Ascending aorta (tissue), 2 donors: Measurements from ENCODE around the gene SPTLC2. TPM values are rescaled to one million over a fixed set of nuclear protein-coding genes. Genes with fewer than 3 reads are reported as not detected.

ENCODE experiments used
- DNase-seq, 2 donors: peaks; one replicate each; pipeline ENCODE4 v3.0.0-alpha.2; 2019; ENCODE audit warnings: low spot score in 2 of 2
- H3K27ac ChIP-seq, 2 donors: fragments of 200-600 bp; sonication (generic); one replicate each; pipeline ENCODE4 v1.5.1; 2016 to 2017; ENCODE audit warnings: mild to moderate bottlenecking in 1 of 2
- H3K27me3 ChIP-seq: fragments of 200-600 bp; sonication (generic); one replicate; pipeline ENCODE4 v1.5.1; 2017
- H3K36me3 ChIP-seq, 2 donors: fragments of 200-600 bp; sonication (generic); one replicate each; pipeline ENCODE4 v1.5.1; 2016
- H3K4me1 ChIP-seq, 2 donors: fragments of 200-600 bp; sonication (generic); one replicate each; pipeline ENCODE4 v1.5.1; 2016 to 2017; ENCODE audit warnings: mild to moderate bottlenecking in 1 of 2
- H3K4me3 ChIP-seq, 2 donors: fragments of 200-600 bp; sonication (generic); one replicate each; pipeline ENCODE4 v1.5.1; 2016 to 2017; ENCODE audit warnings: mild to moderate bottlenecking in 1 of 2
- H3K9me3 ChIP-seq, 2 donors: fragments of 200-600 bp; sonication (generic); one replicate each; pipeline ENCODE4 v1.5.1; 2016
- CTCF ChIP-seq, 3 experiments: fragments of 200-600 bp in 2 of 3; fragments of 450-650 bp in 1 of 3; sonication (generic) in 2 of 3; IDR thresholded peaks; one replicate each; pipeline ENCODE4 v1.5.1; 2016 to 2019; ENCODE audit warnings: antibody characterized with exemption in 3 of 3, mild to moderate bottlenecking in 1 of 3, moderate library complexity in 1 of 3
- intact Hi-C: fragments of 100-400 bp; cut with DNase I; formaldehyde crosslinking; loops from one replicate; pipeline ENCODE4 v1.15.1; 2023
- total RNA-seq: library from RNA; depleted of rRNA; stranded (reverse); fragments of >200 nt; gene quantifications from one replicate; pipeline ENCODE4 v1.1.0, GENCODE V29; 2016

The SPTLC2 gene
- total RNA-seq, 1 donor from 2014 or later, result 25.7 TPM

GRCh38 chr14:77603031-77603430 lies 13.4 kb downstream of the SPTLC2 start:
- H3K9me3 ChIP-seq, result no peaks in the 10 kb centered on the region
- no peak overlapping the region for H3K27ac ChIP-seq
- no peak overlapping the region for H3K4me3 ChIP-seq
- no peak for TF ChIP-seq CTCF (IDR thresholded peaks at IDR 0.05)
- peaks cover 0 to 2% of the 10 kb centered on the region in 2 donors for H3K4me1 ChIP-seq
- H3K27me3 ChIP-seq, result no peaks in the 10 kb centered on the region
- H3K36me3 ChIP-seq, result no peaks in the 10 kb centered on the region
- DNase-seq, result no peak
- intact Hi-C loops, result no loop called here

GRCh38 chr14:77601846-77602619 lies 14.4 kb downstream of the SPTLC2 start:
- H3K4me1 ChIP-seq, result no peaks in the 10 kb centered on the region
- intact Hi-C loops, result no loop called here
- peaks cover 0 to under 1% of the 10 kb centered on the region in 2 donors for H3K36me3 ChIP-seq
- H3K4me3 ChIP-seq, result no peak overlapping the region
- DNase-seq, result no peak
- no peaks in the 10 kb centered on the region for H3K27me3 ChIP-seq
- no peak for TF ChIP-seq CTCF (IDR thresholded peaks at IDR 0.05)
- H3K9me3 ChIP-seq, result no peaks in the 10 kb centered on the region
- no peak overlapping the region for H3K27ac ChIP-seq

- no peak for TF ChIP-seq CTCF (IDR thresholded peaks at IDR 0.05)
- no peaks in the 10 kb centered on the region for H3K9me3 ChIP-seq
- H3K27ac ChIP-seq, result no peak overlapping the region
- no peak overlapping the region for H3K4me3 ChIP-seq
- intact Hi-C loops, result no loop called here
- no peaks in the 10 kb centered on the region for H3K4me1 ChIP-seq
- no peak for DNase-seq
- H3K36me3 ChIP-seq, result peaks cover 13 to 22% of the 10 kb centered on the region in 2 donors
- H3K27me3 ChIP-seq, result no peaks in the 10 kb centered on the region
Measured at GRCh38 chr14:77599889-77600288, 16.5 kb downstream of the SPTLC2 start.

- TF ChIP-seq CTCF (IDR thresholded peaks at IDR 0.05), result no peak
- DNase-seq, result no peak
- Histone ChIP-seq H3K4me3 (no peak overlapping the region), H3K27ac (no peak overlapping the region), H3K4me1 (no peaks in the 10 kb centered on the region), H3K9me3 (no peaks in the 10 kb centered on the region), H3K36me3 (peaks cover 19 to 26% of the 10 kb centered on the region in 2 donors), H3K27me3 (no peaks in the 10 kb centered on the region)
- intact Hi-C loops, result no loop called here
Measured at GRCh38 chr14:77598366-77599070, 17.9 kb downstream of the SPTLC2 start.

- DNase-seq, result no peak
- Histone ChIP-seq H3K4me1 (no peaks in the 10 kb centered on the region), H3K4me3 (no peak overlapping the region), H3K27me3 (no peaks in the 10 kb centered on the region), H3K9me3 (no peaks in the 10 kb centered on the region), H3K36me3 (peaks cover 19 to 26% of the 10 kb centered on the region in 2 donors), H3K27ac (no peak overlapping the region)
- no peak for TF ChIP-seq CTCF (IDR thresholded peaks at IDR 0.05)
- intact Hi-C loops, result no loop called here
Measured at GRCh38 chr14:77593501-77593961, 22.9 kb downstream of the SPTLC2 start.
